NCI-H1436 (cell line): ENCODE data around the gene GPATCH1.

Experiments used
- DNase-seq: peaks from one replicate; lab custom pipeline; 2025; lab: John Stamatoyannopoulos, UW

GPATCH1 gene

GRCh38 chr19:33063356-33063752, 17.6 kb upstream of the GPATCH1 start:
- DNase-seq, result no peak

DNA sequence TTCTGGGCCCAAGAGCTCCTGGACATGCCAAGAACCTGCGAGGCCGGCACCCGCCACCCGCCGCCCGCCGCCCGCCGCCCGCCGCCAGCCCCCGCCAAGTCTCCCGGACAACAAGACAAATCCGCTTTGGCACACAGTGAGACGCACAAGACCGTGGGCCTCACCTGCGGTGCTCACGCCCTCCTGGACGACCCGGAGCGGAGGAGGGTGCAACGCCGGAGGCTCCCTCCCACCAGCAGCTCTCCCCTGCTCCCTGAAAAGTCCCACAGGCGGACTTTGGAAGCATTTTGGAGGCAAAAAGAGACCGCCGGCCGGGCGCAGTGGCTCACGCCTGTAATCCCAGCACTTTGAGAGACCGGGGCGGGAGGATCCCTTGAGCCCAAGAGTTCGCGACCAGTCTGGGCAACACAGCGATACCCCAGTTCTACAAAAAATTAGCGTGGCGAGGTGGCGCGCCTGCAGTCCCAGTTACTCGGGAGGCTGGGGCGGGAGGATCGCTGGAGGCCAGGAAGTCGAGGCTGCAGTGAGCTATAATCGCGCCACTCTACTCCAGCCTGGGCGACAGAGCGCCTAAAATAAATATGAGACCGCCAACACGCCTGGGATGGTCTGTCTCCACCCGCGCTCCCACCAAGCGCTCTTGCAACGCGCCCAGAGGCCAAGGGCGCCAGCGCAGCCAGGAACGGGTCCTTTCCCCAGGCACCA, 17.1 kb upstream of the GPATCH1 start:
- no peak for DNase-seq

DNA sequence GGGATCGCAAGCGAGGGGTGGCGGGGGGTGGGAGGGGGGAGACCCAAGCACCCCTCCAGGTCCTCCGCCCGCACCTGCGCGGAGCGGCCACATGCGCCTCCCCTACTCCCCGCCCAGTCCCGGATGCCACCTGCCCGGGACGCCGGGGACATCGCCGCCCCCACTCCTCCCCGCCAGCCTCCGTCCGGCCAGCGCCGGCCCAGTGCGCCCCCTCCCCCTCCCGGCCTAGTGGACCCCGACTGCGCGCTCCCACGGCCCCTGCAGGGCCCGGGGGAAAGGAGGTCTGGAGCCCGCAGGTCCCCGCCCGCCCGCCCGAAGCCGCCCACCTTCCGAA, 16.6 kb upstream of the GPATCH1 start:
- DNase-seq, result peak; percentile 40

GRCh38 chr19:33064792-33065550, 16.0 kb upstream of the GPATCH1 start, which contains the start of gene RHPN2:
TSS of gene RHPN2 (minus strand) at chr19:33064888. CDS start at chr19:33064852, 36 bp downstream.
- peak; percentile 76 for DNase-seq

DNA sequence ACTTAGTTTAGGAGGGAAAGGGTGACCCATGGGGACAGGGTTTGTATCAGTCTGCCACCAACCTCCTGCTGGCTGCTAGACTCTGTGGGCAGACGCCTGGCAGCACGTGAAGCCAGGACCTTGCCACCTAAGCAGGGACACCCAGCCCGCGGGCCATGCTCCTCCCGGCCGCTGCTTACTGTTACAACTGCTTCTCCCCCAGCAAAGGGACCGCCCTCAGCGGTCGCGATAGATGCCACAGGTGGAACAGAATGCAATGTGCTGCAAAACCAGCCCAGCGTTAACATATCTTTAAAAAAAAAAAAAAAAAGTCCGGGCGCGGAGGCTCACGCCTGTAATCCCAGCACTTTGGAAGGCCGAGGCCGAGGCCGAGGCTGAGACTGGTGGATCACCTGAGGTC, 14.4 kb upstream of the GPATCH1 start:
- DNase-seq, result no peak

DNA sequence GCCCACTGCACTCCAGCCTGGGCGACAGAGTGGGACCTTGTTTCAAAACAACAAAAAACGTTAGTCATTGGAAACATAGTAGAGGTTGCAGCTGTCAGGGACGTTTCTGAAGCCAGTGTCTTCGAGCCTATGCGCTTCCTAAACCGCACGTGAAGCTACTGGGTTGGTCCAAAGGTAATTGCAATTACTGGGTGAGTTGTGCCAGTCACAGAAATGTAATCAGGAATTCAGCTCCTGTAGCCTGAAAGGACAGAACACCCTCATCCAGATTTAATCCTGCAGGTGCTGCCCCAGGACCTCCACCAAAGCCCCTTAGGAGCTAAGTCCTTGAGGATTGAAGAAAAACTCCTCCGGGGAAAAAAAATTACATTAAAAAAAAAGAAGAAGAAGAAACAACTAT, 13.9 kb upstream of the GPATCH1 start:
- DNase-seq, result no peak

GRCh38 chr19:33071887-33072286, 9.1 kb upstream of the GPATCH1 start:
- no peak for DNase-seq

- no peak for DNase-seq
Observed at GRCh38 chr19:33075519-33075918, 5.5 kb upstream of the GPATCH1 start.

- no peak for DNase-seq
Observed at GRCh38 chr19:33085570-33086128, 4.7 kb downstream of the GPATCH1 start.

DNA sequence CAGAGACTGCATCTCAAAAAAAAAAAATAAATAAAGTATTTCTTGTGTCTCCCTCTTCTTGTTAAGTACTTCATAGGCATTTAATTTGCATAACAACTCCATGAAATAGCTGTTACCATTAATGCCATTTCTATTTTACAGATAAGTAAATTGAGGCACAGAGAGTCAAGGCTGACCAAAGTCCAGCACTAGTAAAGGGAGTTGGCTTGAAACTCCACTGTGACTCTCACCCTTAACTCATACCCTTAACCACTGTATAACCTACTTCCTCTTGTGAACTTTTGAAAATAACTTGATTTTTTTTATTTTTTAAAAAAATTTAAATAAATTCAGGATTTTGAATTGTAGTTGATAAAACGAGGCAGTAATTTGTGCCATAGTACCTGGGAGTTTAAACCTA, 6.0 kb downstream of the GPATCH1 start:
- no peak for DNase-seq

DNA sequence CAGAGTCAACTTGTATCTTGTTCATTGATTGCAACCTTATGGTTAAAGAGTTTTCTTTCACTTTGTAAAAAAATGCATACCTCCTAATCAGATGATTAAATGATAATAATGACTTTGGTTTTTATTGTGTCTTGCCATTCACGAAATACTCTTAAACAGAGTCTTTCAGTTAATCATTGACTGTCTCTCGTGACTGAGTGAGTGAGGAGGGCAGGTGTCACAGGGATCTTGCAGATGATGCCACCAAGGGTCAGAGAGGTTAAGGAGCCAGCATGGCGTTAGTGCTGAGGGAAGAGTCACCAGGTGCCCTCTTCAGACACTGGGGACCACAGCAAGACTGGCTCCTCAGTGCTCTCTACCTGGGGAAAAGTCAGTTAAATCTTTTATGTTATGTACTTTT, 8.0 kb downstream of the GPATCH1 start:
- no peak for DNase-seq

- no peak for DNase-seq
Observed at GRCh38 chr19:33090179-33090578, 9.2 kb downstream of the GPATCH1 start.

- no peak for DNase-seq
Observed at GRCh38 chr19:33093420-33094210, 12.6 kb downstream of the GPATCH1 start.

GRCh38 chr19:33094436-33095067, 13.6 kb downstream of the GPATCH1 start:
- DNase-seq, result no peak

GRCh38 chr19:33096005-33096404, 15.0 kb downstream of the GPATCH1 start:
- DNase-seq, result no peak

- DNase-seq, result no peak
Observed at GRCh38 chr19:33098055-33098534, 17.1 kb downstream of the GPATCH1 start.

- no peak for DNase-seq
Observed at GRCh38 chr19:33100894-33101644, 20.1 kb downstream of the GPATCH1 start.

- no peak for DNase-seq
Observed at GRCh38 chr19:33102893-33103292, 21.9 kb downstream of the GPATCH1 start.

DNA sequence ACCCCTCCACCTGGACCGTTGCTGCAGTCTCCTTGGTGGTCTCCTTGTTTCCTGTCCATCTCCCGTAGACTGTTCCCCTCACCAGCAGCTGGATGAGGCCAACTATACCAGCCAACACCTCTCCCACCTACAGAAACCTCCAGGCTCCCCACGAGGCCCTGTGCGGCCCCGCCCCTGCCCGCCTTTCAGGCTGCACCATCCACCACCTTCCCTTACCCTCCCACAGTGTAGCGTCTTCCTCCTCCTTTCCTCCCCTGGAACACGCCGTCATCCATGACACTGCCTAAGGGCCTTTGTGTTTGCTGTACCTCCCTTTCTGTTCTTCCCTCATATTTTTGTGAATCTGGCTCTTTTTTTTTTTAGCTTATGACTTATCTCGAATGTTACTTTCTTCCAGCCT, 27.2 kb downstream of the GPATCH1 start:
- no peak for DNase-seq

DNA sequence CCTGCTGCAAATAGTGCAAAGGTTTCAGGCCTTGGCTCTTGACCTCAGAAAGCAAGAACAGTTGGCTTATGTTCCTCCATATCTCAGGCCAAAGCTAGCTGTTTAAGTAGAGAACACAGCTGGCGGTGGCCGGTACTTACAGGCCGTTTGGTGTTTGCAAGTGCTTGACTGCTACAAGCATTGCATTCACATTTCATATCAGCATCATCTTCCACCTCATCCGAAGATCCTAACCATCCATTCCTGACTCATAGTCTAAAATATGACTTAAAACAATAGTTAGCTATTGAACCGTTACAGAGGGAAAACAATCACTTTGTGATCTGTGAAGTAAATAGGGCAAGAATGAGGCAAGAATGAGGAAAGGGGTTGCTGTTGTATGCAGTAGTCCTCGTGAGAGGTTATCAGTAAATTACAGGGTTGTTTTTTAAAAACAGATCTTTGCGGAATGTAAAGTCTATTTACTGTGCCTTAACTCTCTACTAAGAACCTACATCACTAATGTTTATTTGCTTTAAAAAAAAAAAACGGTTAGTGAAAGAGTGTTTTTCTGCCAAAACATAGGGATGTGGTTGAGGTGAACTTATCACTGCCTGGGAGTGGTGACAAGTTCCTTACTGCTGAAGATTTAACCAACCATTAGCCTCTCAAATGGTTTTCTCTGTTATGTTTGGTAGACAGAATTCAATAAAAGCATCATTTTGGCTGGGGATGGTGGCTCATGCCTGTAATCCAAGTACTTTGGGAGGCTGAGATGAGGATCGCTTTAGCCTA, 29.3 kb downstream of the GPATCH1 start:
- DNase-seq, result no peak
